Mesenchymal stem cell (in vitro differentiated cells and primary cell): ENCODE measurements around the gene PSME1.
A peak's percentile ranks its signal among the peaks of the same experiment; 100 is the strongest.

Source experiments
- DNase-seq: peaks from one replicate; pipeline ENCODE4 v3.0.0-alpha.2; 2013
- H2AFZ ChIP-seq: one replicate; pipeline ENCODE4 v1.6.1; 2013; ENCODE audit warnings: low read depth, mild to moderate bottlenecking, control low read depth, inconsistent platforms, low read length, moderate library complexity
- H2AK5ac ChIP-seq: 2 replicates; pipeline ENCODE4 v1.6.1; 2013; ENCODE audit warnings: low read length, moderate library complexity, mild to moderate bottlenecking, inconsistent platforms; ENCODE audit not compliant: severe bottlenecking
- H2BK120ac ChIP-seq: one replicate; pipeline ENCODE4 v1.6.1; 2013; ENCODE audit warnings: low read depth, mild to moderate bottlenecking, inconsistent platforms, low read length, moderate library complexity
- H2BK12ac ChIP-seq, 2 experiments: one replicate each; pipeline ENCODE4 v1.6.1; 2013; ENCODE audit warnings: inconsistent platforms in 2 of 2, low read length in 2 of 2, mild to moderate bottlenecking in 2 of 2, moderate library complexity in 2 of 2, control low read depth in 1 of 2
- H2BK15ac ChIP-seq: one replicate; pipeline ENCODE4 v1.6.1; 2013; ENCODE audit warnings: mild to moderate bottlenecking, low read depth, inconsistent platforms; ENCODE audit not compliant: poor library complexity, severe bottlenecking
- H2BK5ac ChIP-seq: 2 replicates; pipeline ENCODE4 v1.6.1; 2013; ENCODE audit warnings: low read depth, mild to moderate bottlenecking, low read length, control low read depth, inconsistent platforms; ENCODE audit not compliant: poor library complexity, severe bottlenecking
- H3K14ac ChIP-seq, 2 experiments: one replicate each; pipeline ENCODE4 v1.6.1; 2013; ENCODE audit warnings: inconsistent platforms in 2 of 2, low read length in 2 of 2, control low read depth in 1 of 2, mild to moderate bottlenecking in 1 of 2, moderate library complexity in 1 of 2
- H3K18ac ChIP-seq, 2 experiments: one replicate each; pipeline ENCODE4 v1.6.1; 2013; ENCODE audit warnings: inconsistent platforms in 2 of 2, low read length in 2 of 2, control low read depth in 1 of 2, low read depth in 1 of 2, mild to moderate bottlenecking in 1 of 2
- H3K23ac ChIP-seq, 2 experiments: one replicate each; pipeline ENCODE4 v1.6.1; 2013; ENCODE audit warnings: inconsistent platforms in 2 of 2, low read length in 2 of 2, mild to moderate bottlenecking in 2 of 2, moderate library complexity in 2 of 2, control low read depth in 1 of 2
- H3K27ac ChIP-seq: 2 replicates; pipeline ENCODE4 v1.5.1; 2013; ENCODE audit warnings: mild to moderate bottlenecking, moderate library complexity, low read length, control low read depth, inconsistent platforms; ENCODE audit not compliant: poor library complexity, severe bottlenecking
- H3K27me3 ChIP-seq, 2 experiments: 2 replicates each; pipeline versions ENCODE4 v1.6.1 to v1.7.0; 2013; ENCODE audit warnings: low read length in 2 of 2, mild to moderate bottlenecking in 2 of 2, moderate library complexity in 2 of 2, control low read depth in 1 of 2, inconsistent platforms in 1 of 2; ENCODE audit not compliant: control insufficient read depth in 1 of 2, insufficient read depth in 1 of 2
- H3K36me3 ChIP-seq, 2 experiments: 2 replicates each; pipeline versions ENCODE4 v1.6.1 to v1.7.0; 2013; ENCODE audit warnings: low read length in 2 of 2, control low read depth in 1 of 2, inconsistent platforms in 1 of 2, low read depth in 1 of 2, mild to moderate bottlenecking in 1 of 2; ENCODE audit not compliant: insufficient read depth in 2 of 2, control insufficient read depth in 1 of 2
- H3K4ac ChIP-seq, 2 experiments: one replicate each; pipeline ENCODE4 v1.6.1; 2013; ENCODE audit warnings: inconsistent platforms in 2 of 2, low read length in 2 of 2, mild to moderate bottlenecking in 2 of 2, moderate library complexity in 2 of 2, control low read depth in 1 of 2, low read depth in 1 of 2
- H3K4me1 ChIP-seq: 2 replicates; pipeline ENCODE4 v1.6.1; 2013; ENCODE audit warnings: low read depth, low read length, control low read depth; ENCODE audit not compliant: control insufficient read depth, insufficient read depth
- H3K4me2 ChIP-seq: 2 replicates; pipeline ENCODE4 v1.6.1; 2013; ENCODE audit warnings: low read length, mild to moderate bottlenecking, inconsistent platforms; ENCODE audit not compliant: poor library complexity, severe bottlenecking
- H3K4me3 ChIP-seq, 2 experiments: 2 replicates each; pipeline versions ENCODE4 v1.5.1 to v1.7.0; 2013; ENCODE audit warnings: low read length in 2 of 2, mild to moderate bottlenecking in 2 of 2, control low read depth in 1 of 2, low read depth in 1 of 2; ENCODE audit not compliant: insufficient read depth in 1 of 2
- H3K79me1 ChIP-seq: replicated peaks from 2 replicates; pipeline ENCODE4 v1.6.1; 2013; ENCODE audit warnings: mild to moderate bottlenecking, control low read depth, low read length, inconsistent platforms; ENCODE audit not compliant: poor library complexity, severe bottlenecking
- H3K9ac ChIP-seq: 2 replicates; pipeline ENCODE4 v1.7.0; 2013; ENCODE audit warnings: mild to moderate bottlenecking, low read length, moderate library complexity
- H3K9me3 ChIP-seq: 2 replicates; pipeline ENCODE4 v1.7.0; 2013; ENCODE audit warnings: mild to moderate bottlenecking, low read length; ENCODE audit not compliant: control insufficient read depth
- H4K8ac ChIP-seq: one replicate; pipeline ENCODE4 v1.6.1; 2013; ENCODE audit warnings: inconsistent platforms, mild to moderate bottlenecking, low read length, moderate library complexity
- H4K91ac ChIP-seq: one replicate; pipeline ENCODE4 v1.6.1; 2013; ENCODE audit warnings: mild to moderate bottlenecking, low read length, inconsistent platforms
- whole genome bisulfite sequencing: methylation state at CpG from one replicate; pipeline ENCODE4 v1.1.7; 2013; ENCODE audit warnings: mixed read lengths; 5-methylcytosine and 5-hydroxymethylcytosine counted together

The PSME1 gene

DNA sequence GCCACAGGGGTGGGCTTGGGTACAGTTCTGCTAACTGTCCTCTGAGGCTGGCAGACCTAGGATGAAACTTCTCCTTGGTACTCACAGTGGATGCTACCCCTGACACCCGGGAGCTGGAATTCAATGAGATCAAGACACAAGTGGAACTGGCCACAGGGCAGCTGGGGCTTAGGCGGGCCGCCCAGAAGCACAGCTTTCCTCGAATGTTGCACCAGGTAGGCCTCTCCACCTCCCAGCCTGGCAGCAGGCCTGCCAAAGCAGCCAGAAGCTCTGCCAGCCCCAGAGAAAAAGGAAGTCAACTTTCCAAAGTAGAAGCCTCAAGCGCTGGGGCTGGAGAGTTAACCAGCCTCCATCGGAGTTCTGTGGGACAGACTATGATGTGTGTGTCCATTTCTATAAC is 18.8 kb upstream of the PSME1 start:
- Histone ChIP-seq H3K27me3 (no peaks in the 10 kb centered on the region), H2BK5ac (no peak overlapping the region), H3K9ac (no peak overlapping the region), H3K18ac (no peak overlapping the region), H2BK12ac (no peak overlapping the region), H3K36me3 (peaks cover 44 to 48% of the 10 kb centered on the region in 2 experiments), H3K27ac (no peak overlapping the region), H2BK15ac (no peak overlapping the region), H2AFZ (no peak overlapping the region), H4K8ac (no peak overlapping the region), H3K23ac (no peak overlapping the region), H3K4me1 (peaks cover 7% of the 10 kb centered on the region), H2BK120ac (no peak overlapping the region), H3K9me3 (no peaks in the 10 kb centered on the region), H3K79me1 (peaks cover 25% of the 10 kb centered on the region), H3K4ac (no peak overlapping the region), H3K4me2 (no peak overlapping the region), H3K14ac (no peak overlapping the region), H2AK5ac (no peak overlapping the region), H3K4me3 (no peak overlapping the region), H4K91ac (no peak overlapping the region)
- DNase-seq = no peak
- 95% methylated on average over 6 of the region's 6 CpGs for WGBS

- Histone ChIP-seq H2AK5ac (no peak overlapping the region), H2BK12ac (no peak overlapping the region), H2BK15ac (no peak overlapping the region), H3K18ac (no peak overlapping the region), H2AFZ (no peak overlapping the region), H3K9ac (no peak overlapping the region), H3K4me1 (peaks cover 7% of the 10 kb centered on the region), H4K8ac (no peak overlapping the region), H3K79me1 (peaks cover 25% of the 10 kb centered on the region), H4K91ac (no peak overlapping the region), H3K14ac (no peak overlapping the region), H3K9me3 (no peaks in the 10 kb centered on the region), H3K27ac (no peak overlapping the region), H3K23ac (no peak overlapping the region), H3K27me3 (no peaks in the 10 kb centered on the region), H2BK120ac (no peak overlapping the region), H3K4me2 (no peak overlapping the region), H3K4me3 (no peak overlapping the region), H3K4ac (no peak overlapping the region), H2BK5ac (no peak overlapping the region), H3K36me3 (peaks cover 64 to 68% of the 10 kb centered on the region in 2 experiments)
- WGBS = 96% methylated on average over 6 of the region's 6 CpGs
- DNase-seq = no peak
Observed at GRCh38 chr14:24119691-24120090, 16.3 kb upstream of the PSME1 start.

- Histone ChIP-seq H3K79me1 (peaks cover 17% of the 10 kb centered on the region), H3K18ac (no peak overlapping the region), H3K27ac (no peak overlapping the region), H4K8ac (no peak overlapping the region), H3K23ac (no peak overlapping the region), H2BK5ac (no peak overlapping the region), H3K9ac (no peak overlapping the region), H3K14ac (no peak overlapping the region), H2BK120ac (no peak overlapping the region), H2AK5ac (no peak overlapping the region), H2BK12ac (no peak overlapping the region), H3K36me3 (peaks cover 66 to 68% of the 10 kb centered on the region in 2 experiments), H4K91ac (no peak overlapping the region), H3K27me3 (no peaks in the 10 kb centered on the region), H3K4me2 (no peak overlapping the region), H2BK15ac (no peak overlapping the region), H3K9me3 (no peaks in the 10 kb centered on the region), H3K4ac (no peak overlapping the region), H3K4me1 (peaks cover 2% of the 10 kb centered on the region), H3K4me3 (peak overlapping the region in 1 of 2 experiments; percentile 15), H2AFZ (no peak overlapping the region)
- DNase-seq = no peak
- WGBS = 100% methylated on average over 2 of the region's 8 CpGs
Observed at GRCh38 chr14:24121210-24121609, 14.8 kb upstream of the PSME1 start.

DNA sequence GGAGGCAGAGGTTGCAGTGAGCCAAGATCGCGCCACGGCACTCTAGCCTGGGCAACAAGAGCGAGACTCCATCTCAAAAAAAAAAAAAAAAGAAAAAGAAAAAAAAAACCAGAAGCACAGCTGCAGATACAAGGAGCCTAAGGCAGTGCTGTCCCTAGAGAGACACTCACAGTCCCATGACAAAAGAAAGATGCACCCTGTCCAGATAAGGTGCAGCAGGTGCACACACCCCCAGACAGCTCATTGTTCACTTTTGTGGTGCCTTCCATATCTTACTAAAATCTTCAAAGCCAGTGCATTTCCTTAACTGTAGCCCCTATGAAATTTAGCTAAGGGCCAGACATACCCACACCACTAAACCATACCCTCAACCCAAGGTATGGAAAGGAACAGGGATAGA is 13.6 kb upstream of the PSME1 start:
- Histone ChIP-seq H3K4ac (no peak overlapping the region), H4K8ac (no peak overlapping the region), H3K4me2 (no peak overlapping the region), H3K18ac (no peak overlapping the region), H2AK5ac (no peak overlapping the region), H3K27me3 (no peaks in the 10 kb centered on the region), H2BK12ac (no peak overlapping the region), H3K36me3 (peaks cover 61% of the 10 kb centered on the region in 2 experiments), H3K79me1 (peaks cover 7% of the 10 kb centered on the region), H3K27ac (no peak overlapping the region), H2BK15ac (no peak overlapping the region), H3K4me1 (no peaks in the 10 kb centered on the region), H2BK5ac (no peak overlapping the region), H3K9me3 (no peaks in the 10 kb centered on the region), H3K14ac (no peak overlapping the region), H3K9ac (no peak overlapping the region), H2BK120ac (no peak overlapping the region), H2AFZ (no peak overlapping the region), H3K4me3 (no peak overlapping the region), H3K23ac (no peak overlapping the region), H4K91ac (no peak overlapping the region)
- WGBS = 100% methylated on average over 4 of the region's 4 CpGs
- no peak for DNase-seq
